Measurements from ENCODE around the gene OTULIN.
A peak's percentile ranks its signal among the peaks of the same experiment; 100 is the strongest.

The OTULIN gene

DNA sequence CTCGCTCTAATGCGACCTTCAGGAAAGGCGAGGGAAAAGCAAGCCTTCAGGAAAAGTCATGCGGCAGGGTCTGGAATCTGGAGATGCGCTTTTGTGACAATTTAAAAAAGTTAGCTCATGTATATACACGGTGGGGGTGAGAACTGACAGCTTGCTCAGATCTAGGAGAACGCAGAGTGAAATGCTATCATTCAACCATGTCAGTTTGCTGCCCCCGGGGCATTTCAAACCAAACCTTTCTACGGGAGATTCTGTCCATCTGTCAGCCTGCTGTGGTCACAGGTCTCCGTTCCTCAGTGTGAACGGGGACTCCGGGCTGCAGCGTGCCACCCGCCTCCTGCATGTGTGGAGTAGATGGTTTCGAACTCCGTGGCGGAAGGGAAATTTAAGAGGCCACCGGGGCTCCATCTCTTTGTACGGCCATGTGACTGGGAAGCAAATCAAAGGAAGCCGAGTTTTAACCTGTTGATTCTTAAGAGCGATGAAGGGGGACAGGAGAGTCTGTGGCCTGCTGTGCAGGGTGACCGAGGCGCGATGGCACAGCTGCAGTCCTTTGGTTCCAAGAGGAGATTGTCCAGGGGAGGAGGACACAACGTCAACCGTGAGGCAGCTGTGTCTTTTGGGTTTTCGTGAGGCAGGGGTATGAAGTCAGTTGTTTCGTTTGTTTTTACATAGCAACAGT lies 45.9 kb downstream of the OTULIN start:
- no peak for TF ChIP-seq IKZF3 (tag by site-specific recombination; IDR thresholded peaks at IDR 0.05)
- no peak for TF ChIP-seq ZNF518A (tag by site-specific recombination; conservative IDR thresholded peaks at IDR 0.05; ENCODE audit: low read depth)
- TF ChIP-seq SCRT2 (tag by site-specific recombination; IDR thresholded peaks at IDR 0.05): peak; percentile 78
- TF ChIP-seq, protein P1, sequence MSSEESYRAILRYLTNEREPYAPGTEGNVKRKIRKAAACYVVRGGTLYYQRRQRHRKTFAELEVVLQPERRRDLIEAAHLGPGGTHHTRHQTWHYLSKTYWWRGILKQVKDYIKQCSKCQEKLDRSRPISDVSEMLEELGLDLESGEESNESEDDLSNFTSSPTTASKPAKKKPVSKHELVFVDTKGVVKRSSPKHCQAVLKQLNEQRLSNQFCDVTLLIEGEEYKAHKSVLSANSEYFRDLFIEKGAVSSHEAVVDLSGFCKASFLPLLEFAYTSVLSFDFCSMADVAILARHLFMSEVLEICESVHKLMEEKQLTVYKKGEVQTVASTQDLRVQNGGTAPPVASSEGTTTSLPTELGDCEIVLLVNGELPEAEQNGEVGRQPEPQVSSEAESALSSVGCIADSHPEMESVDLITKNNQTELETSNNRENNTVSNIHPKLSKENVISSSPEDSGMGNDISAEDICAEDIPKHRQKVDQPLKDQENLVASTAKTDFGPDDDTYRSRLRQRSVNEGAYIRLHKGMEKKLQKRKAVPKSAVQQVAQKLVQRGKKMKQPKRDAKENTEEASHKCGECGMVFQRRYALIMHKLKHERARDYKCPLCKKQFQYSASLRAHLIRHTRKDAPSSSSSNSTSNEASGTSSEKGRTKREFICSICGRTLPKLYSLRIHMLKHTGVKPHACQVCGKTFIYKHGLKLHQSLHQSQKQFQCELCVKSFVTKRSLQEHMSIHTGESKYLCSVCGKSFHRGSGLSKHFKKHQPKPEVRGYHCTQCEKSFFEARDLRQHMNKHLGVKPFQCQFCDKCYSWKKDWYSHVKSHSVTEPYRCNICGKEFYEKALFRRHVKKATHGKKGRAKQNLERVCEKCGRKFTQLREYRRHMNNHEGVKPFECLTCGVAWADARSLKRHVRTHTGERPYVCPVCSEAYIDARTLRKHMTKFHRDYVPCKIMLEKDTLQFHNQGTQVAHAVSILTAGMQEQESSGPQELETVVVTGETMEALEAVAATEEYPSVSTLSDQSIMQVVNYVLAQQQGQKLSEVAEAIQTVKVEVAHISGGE (tag by site-specific recombination; conservative IDR thresholded peaks at IDR 0.05; ENCODE audit: low read depth): no peak
- TF ChIP-seq YY2 (tag by site-specific recombination; IDR thresholded peaks at IDR 0.05): no peak
- TF ChIP-seq SCRT1 (tag by site-specific recombination; IDR thresholded peaks at IDR 0.05; ENCODE audit: borderline replicate concordance): 0 out of 2 replicates have a peak, but pooled peaks have one; percentile 64
- Histone ChIP-seq H3K36me3 (ENCODE audit: control insufficient read depth in 2 of 2, insufficient read depth in 1 of 2, low read length in 2 of 2) (peaks cover 16 to 85% of the 10 kb centered on the region in 2 experiments), H3K4me1 (ENCODE audit: control insufficient read depth, insufficient read depth, low read length) (no peaks in the 10 kb centered on the region), H3K4me3 (ENCODE audit: low read depth, low read length) (no peak overlapping the region), H3K9me3 (ENCODE audit: control insufficient read depth, insufficient read depth, low read depth, low read length) (no peaks in the 10 kb centered on the region), H3K27ac (ENCODE audit: extremely low read depth, low read depth, low read length) (no peak overlapping the region)
- CTCF ChIA-PET: interaction anchor here (0.6 kb wide), 1 partner anchor 1331 kb away, joined by 3 read pairs; no protein-coding TSS in a partner anchor
- POLR2A ChIA-PET: no interaction called here

- no peaks in the 10 kb centered on the region for H3K9me3 ChIP-seq (ENCODE audit: control insufficient read depth, insufficient read depth, low read depth, low read length)
- no peaks in the 10 kb centered on the region for H3K4me1 ChIP-seq (ENCODE audit: control insufficient read depth, insufficient read depth, low read length)
- H3K36me3 ChIP-seq (ENCODE audit: control insufficient read depth in 2 of 2, insufficient read depth in 1 of 2, low read length in 2 of 2): peaks cover 20 to 80% of the 10 kb centered on the region in 2 experiments
- no peak overlapping the region for H3K4me3 ChIP-seq (ENCODE audit: low read depth, low read length)
- ChIA-PET POLR2A (no interaction called here), CTCF (interaction anchor here (0.6 kb wide), 1 partner anchor 247 kb away, joined by 4 read pairs; no protein-coding TSS in a partner anchor)
- TF ChIP-seq, protein P2, sequence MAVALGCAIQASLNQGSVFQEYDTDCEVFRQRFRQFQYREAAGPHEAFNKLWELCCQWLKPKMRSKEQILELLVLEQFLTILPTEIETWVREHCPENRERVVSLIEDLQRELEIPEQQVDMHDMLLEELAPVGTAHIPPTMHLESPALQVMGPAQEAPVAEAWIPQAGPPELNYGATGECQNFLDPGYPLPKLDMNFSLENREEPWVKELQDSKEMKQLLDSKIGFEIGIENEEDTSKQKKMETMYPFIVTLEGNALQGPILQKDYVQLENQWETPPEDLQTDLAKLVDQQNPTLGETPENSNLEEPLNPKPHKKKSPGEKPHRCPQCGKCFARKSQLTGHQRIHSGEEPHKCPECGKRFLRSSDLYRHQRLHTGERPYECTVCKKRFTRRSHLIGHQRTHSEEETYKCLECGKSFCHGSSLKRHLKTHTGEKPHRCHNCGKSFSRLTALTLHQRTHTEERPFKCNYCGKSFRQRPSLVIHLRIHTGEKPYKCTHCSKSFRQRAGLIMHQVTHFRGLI (tag by site-specific recombination; IDR thresholded peaks at IDR 0.05): peak; percentile 69
- TF ChIP-seq ZNF140 (tag by site-specific recombination; IDR thresholded peaks at IDR 0.05): no peak
- H3K27ac ChIP-seq (ENCODE audit: extremely low read depth, low read depth, low read length): no peak overlapping the region
Measured at GRCh38 chr5:14712131-14712530, 47.6 kb downstream of the OTULIN start.

- CTCF ChIA-PET: no interaction called here
- no peaks in the 10 kb centered on the region for H3K9me3 ChIP-seq (ENCODE audit: control insufficient read depth, insufficient read depth, low read depth, low read length)
- H3K4me1 ChIP-seq (ENCODE audit: control insufficient read depth, insufficient read depth, low read length): no peaks in the 10 kb centered on the region
- peaks cover 20 to 78% of the 10 kb centered on the region in 2 experiments for H3K36me3 ChIP-seq (ENCODE audit: control insufficient read depth in 2 of 2, insufficient read depth in 1 of 2, low read length in 2 of 2)
- POLR2A ChIA-PET: no interaction called here
- no peak overlapping the region for H3K4me3 ChIP-seq (ENCODE audit: low read depth, low read length)
- no peak for TF ChIP-seq ZFP37 (tag by site-specific recombination; IDR thresholded peaks at IDR 0.05)
- no peak for TF ChIP-seq ZNF692 (tag by site-specific recombination; IDR thresholded peaks at IDR 0.05)
- TF ChIP-seq ZNF292 (tag by site-specific recombination; IDR thresholded peaks at IDR 0.05; ENCODE audit: borderline replicate concordance, low read depth): no peak
- no peak overlapping the region for H3K27ac ChIP-seq (ENCODE audit: extremely low read depth, low read depth, low read length)
Measured at GRCh38 chr5:14712666-14713065, 48.1 kb downstream of the OTULIN start.
